Gastrocnemius medialis (tissue), 4 donors: ENCODE results near the gene CACNA1G. TPM values are rescaled to one million over a fixed set of nuclear protein-coding genes. Genes with fewer than 3 reads are reported as not detected.

Experiments used
- ATAC-seq, 2 donors: fragments of 150-250 bp; one replicate each; pipeline ENCODE4 v1.9.1; 2016
- DNase-seq, 2 donors: peaks; one replicate each; pipeline ENCODE4 v3.0.0-alpha.2; 2019
- H3K27ac ChIP-seq, 4 donors: fragments of 200-600 bp; sonication (generic); 1 replicate in 1 of 4; 2 replicates in 3 of 4; pipeline ENCODE4 v1.5.1; 2016 to 2018; ENCODE audit warnings: mild to moderate bottlenecking in 2 of 4, moderate library complexity in 1 of 4
- H3K27me3 ChIP-seq, 3 donors: fragments of 200-600 bp; sonication (generic) in 2 of 3; 1 replicate in 1 of 3; 2 replicates in 2 of 3; pipeline versions ENCODE4 v1.5.1 to v1.6.0; 2016 to 2019; ENCODE audit warnings: mild to moderate bottlenecking in 1 of 3, moderate library complexity in 1 of 3
- H3K36me3 ChIP-seq, 2 donors: fragments of 200-600 bp; sonication (generic) in 1 of 2; one replicate each; pipeline ENCODE4 v1.5.1; 2017 to 2018
- H3K4me1 ChIP-seq, 2 donors: fragments of 200-600 bp; sonication (generic) in 1 of 2; one replicate each; pipeline ENCODE4 v1.5.1; 2016 to 2017; ENCODE audit warnings: mild to moderate bottlenecking in 2 of 2
- H3K4me3 ChIP-seq, 4 donors: fragments of 200-600 bp; sonication (generic) in 3 of 4; 1 replicate in 1 of 4; 2 replicates in 3 of 4; pipeline ENCODE4 v1.5.1; 2016 to 2019; ENCODE audit warnings: mild to moderate bottlenecking in 2 of 4
- H3K9me3 ChIP-seq, 3 donors: fragments of 200-600 bp; sonication (generic) in 2 of 3; 1 replicate in 1 of 3; 2 replicates in 2 of 3; pipeline ENCODE4 v1.5.1; 2016 to 2019
- CTCF ChIP-seq, 5 experiments: fragments of 450-650 bp in 3 of 5; fragments of 200-600 bp in 2 of 5; sonication (generic) in 2 of 5; IDR thresholded peaks in 4 of 5; conservative IDR thresholded peaks in 1 of 5; 1 replicate in 4 of 5; 2 replicates in 1 of 5; pipeline ENCODE4 v1.5.1; 2016 to 2019; ENCODE audit warnings: antibody characterized with exemption in 5 of 5, mild to moderate bottlenecking in 3 of 5, moderate library complexity in 3 of 5
- POLR2A ChIP-seq, 2 donors: fragments of 450-650 bp; IDR thresholded peaks; one replicate each; pipeline ENCODE4 v1.6.1; 2017; ENCODE audit warnings: antibody characterized with exemption in 2 of 2, mild to moderate bottlenecking in 2 of 2, moderate library complexity in 2 of 2
- in situ Hi-C, 4 donors: fragments of 200-750 bp; cut with MboI; loops; one replicate each; pipeline versions ENCODE4 v1.15.0 to v1.8.0; 2017; ENCODE audit warnings: low sequenced_read_pairs in 4 of 4
- intact Hi-C: fragments of 100-400 bp; cut with DNase I; formaldehyde crosslinking; loops from one replicate; pipeline ENCODE4 v1.15.1; 2023; ENCODE audit warnings: low total_unique reads
- total RNA-seq, 4 donors: library from RNA; depleted of rRNA; stranded (reverse); fragments of >200 nt; gene quantifications; one replicate each; pipeline versions ENCODE4 v1.1.0 to v1.2.3, GENCODE V29; 2016

The CACNA1G gene
- total RNA-seq, 4 donors from 2014 or later, result 0.09 to 0.10 TPM; not detected in 2

- Histone ChIP-seq H3K4me3 (no peak overlapping the region), H3K36me3 (no peaks in the 10 kb centered on the region), H3K27me3 (no peaks in the 10 kb centered on the region), H3K4me1 (no peaks in the 10 kb centered on the region), H3K9me3 (no peaks in the 10 kb centered on the region), H3K27ac (no peak overlapping the region)
- ATAC-seq (no peak), DNase-seq (no peak)
- in situ Hi-C loops (loop anchor here in 1 of 4 donors (25.0 kb wide), 1 partner anchor 112 kb away; the partner anchor contains the start of genes EPN3 and SPATA20), intact Hi-C loops (no loop called here)
- no peak for TF ChIP-seq CTCF (IDR thresholded peaks at IDR 0.05 in 4 of 5, conservative IDR thresholded peaks at IDR 0.05 in 1 of 5)
- TF ChIP-seq POLR2A (IDR thresholded peaks at IDR 0.05), result no peak
These were observed 88.8 kb downstream of the CACNA1G start for GRCh38 chr17:50649042-50649908.

GRCh38 chr17:50651661-50652060 lies 91.1 kb downstream of the CACNA1G start:
- H3K4me3 ChIP-seq, result no peak overlapping the region
- intact Hi-C loops (no loop called here), in situ Hi-C loops (no loop called here)
- H3K36me3 ChIP-seq, result no peaks in the 10 kb centered on the region
- H3K4me1 ChIP-seq, result no peaks in the 10 kb centered on the region
- no peaks in the 10 kb centered on the region for H3K27me3 ChIP-seq
- H3K27ac ChIP-seq, result no peak overlapping the region
- no peak for ATAC-seq
- no peak for DNase-seq
- no peak for TF ChIP-seq POLR2A (IDR thresholded peaks at IDR 0.05)
- no peak for TF ChIP-seq CTCF (IDR thresholded peaks at IDR 0.05 in 4 of 5, conservative IDR thresholded peaks at IDR 0.05 in 1 of 5)
- no peaks in the 10 kb centered on the region for H3K9me3 ChIP-seq

GRCh38 chr17:50653738-50654137 lies 93.2 kb downstream of the CACNA1G start:
- TF ChIP-seq CTCF (IDR thresholded peaks at IDR 0.05 in 4 of 5, conservative IDR thresholded peaks at IDR 0.05 in 1 of 5) (no peak), POLR2A (IDR thresholded peaks at IDR 0.05) (no peak)
- H3K4me3 ChIP-seq, result no peak overlapping the region

GRCh38 chr17:50656509-50656908 lies 96.0 kb downstream of the CACNA1G start:
- DNase-seq, result no peak
- peaks cover 15 to 16% of the 10 kb centered on the region in 2 donors for H3K4me1 ChIP-seq
- H3K9me3 ChIP-seq, result no peaks in the 10 kb centered on the region
- in situ Hi-C loops (no loop called here), intact Hi-C loops (no loop called here)
- TF ChIP-seq POLR2A (IDR thresholded peaks at IDR 0.05) (no peak), CTCF (IDR thresholded peaks at IDR 0.05 in 4 of 5, conservative IDR thresholded peaks at IDR 0.05 in 1 of 5) (no peak)
- H3K36me3 ChIP-seq, result no peaks in the 10 kb centered on the region
- no peak overlapping the region for H3K27ac ChIP-seq
- no peak for ATAC-seq
- H3K27me3 ChIP-seq, result no peaks in the 10 kb centered on the region
- H3K4me3 ChIP-seq, result no peak overlapping the region

More at GRCh38 chr17:50653738-50654137, 93.2 kb downstream of the CACNA1G start:
- H3K9me3 ChIP-seq, result no peaks in the 10 kb centered on the region
- no peaks in the 10 kb centered on the region for H3K4me1 ChIP-seq
- in situ Hi-C loops (no loop called here), intact Hi-C loops (no loop called here)
- H3K27ac ChIP-seq, result no peak overlapping the region
- ATAC-seq (no peak), DNase-seq (no peak)
- H3K36me3 ChIP-seq, result no peaks in the 10 kb centered on the region
- no peaks in the 10 kb centered on the region for H3K27me3 ChIP-seq
